Measurements from ENCODE around the gene TPD52L1.
"Not testable (repeated sequence)": the region's sequence is repeated elsewhere in the genome, so short reads cannot be mapped to it uniquely, and the experiment has no call there.

Gene TPD52L1

DNA sequence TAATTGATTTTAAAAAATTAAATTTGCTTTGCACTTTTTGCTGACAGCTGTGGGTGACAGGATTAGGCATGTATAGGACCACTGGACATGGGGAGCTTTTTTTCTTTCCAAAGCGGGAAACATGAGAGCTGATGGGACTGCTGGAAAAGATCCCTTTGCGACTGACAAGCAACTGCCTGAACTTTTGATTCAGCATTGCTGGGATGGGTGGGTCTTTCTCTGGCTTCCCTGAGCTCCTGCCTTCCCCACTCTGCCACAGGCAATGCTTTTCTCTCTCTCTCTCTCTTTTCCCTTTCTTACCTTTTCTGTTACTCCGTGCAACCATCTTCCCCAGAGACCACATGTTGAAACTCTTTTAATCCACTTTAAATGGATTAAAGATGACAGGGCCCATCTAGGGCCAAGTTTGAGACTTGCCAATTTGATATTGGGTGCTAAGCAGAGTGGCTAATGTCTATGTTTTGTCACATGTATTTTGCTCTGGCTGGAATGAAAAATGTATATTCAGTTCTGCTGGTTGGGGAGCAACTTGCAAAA, 33.5 kb upstream of the TPD52L1 start:
- H3K9me3 ChIP-seq (ENCODE audit: control insufficient read depth, insufficient read depth, low read depth, low read length), result no peaks in the 10 kb centered on the region
- H3K27me3 ChIP-seq (ENCODE audit: control insufficient read depth, insufficient read depth, low read length), result no peaks in the 10 kb centered on the region
- H3K9ac ChIP-seq (ENCODE audit: low read length), result no peak overlapping the region
- no peak overlapping the region for H3K4me3 ChIP-seq (ENCODE audit: low read depth, low read length)
- peaks cover 7% of the 10 kb centered on the region; the same call in 1 of the 2 replicates for H3K4me1 ChIP-seq (ENCODE audit: control insufficient read depth, insufficient read depth, low read length)
- no peaks in the 10 kb centered on the region for H3K36me3 ChIP-seq (ENCODE audit: control insufficient read depth, insufficient read depth, low read length)
- H3K27ac ChIP-seq (ENCODE audit: low read depth, low read length), result no peak overlapping the region

DNA sequence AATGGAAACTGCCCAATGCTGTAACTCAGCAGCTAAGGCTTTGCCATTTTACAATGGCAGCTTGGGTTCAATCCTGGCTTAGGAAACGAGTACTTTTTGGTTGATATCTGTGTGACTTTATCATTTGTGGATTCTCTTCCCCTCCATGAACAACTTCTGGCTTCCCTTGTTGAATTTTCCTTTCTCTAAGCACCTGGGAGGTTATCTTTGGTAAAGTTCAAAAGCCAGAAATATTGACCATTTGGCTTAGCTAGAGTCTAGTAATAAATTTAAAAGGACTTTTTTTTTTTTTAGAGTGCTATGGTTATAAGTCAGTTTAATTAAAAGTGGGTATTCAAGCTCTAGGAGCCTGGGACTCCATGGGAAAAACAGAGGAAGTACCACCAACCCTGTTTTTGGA, 31.7 kb upstream of the TPD52L1 start:
- H3K4me1 ChIP-seq (ENCODE audit: control insufficient read depth, insufficient read depth, low read length), result peaks cover 7% of the 10 kb centered on the region; the same call in 1 of the 2 replicates
- H3K9ac ChIP-seq (ENCODE audit: low read length), result no peak overlapping the region
- H3K27ac ChIP-seq (ENCODE audit: low read depth, low read length), result no peak overlapping the region
- H3K27me3 ChIP-seq (ENCODE audit: control insufficient read depth, insufficient read depth, low read length), result no peaks in the 10 kb centered on the region
- H3K9me3 ChIP-seq (ENCODE audit: control insufficient read depth, insufficient read depth, low read depth, low read length), result peaks cover 5% of the 10 kb centered on the region; the same call in 1 of the 2 replicates
- H3K4me3 ChIP-seq (ENCODE audit: low read depth, low read length), result no peak overlapping the region
- no peaks in the 10 kb centered on the region for H3K36me3 ChIP-seq (ENCODE audit: control insufficient read depth, insufficient read depth, low read length)

DNA sequence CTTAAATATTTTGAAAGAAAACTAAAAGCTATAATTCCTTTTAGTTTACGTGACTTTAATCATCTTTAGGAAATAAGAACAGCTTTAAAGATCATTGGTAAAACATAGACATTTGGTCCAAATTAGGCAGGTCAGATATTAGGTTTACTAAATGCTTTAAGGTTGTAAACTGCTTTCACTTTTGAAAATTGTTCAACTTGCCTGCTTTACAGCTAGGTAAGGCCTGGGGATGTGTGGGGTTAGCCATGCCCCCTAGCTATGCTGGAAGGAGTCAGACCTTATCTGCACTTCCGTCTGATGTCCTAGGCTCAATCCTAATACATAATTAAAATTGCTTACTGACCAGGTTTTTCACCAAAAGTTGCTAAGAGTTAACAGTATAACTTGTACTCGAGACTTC, 30.5 kb upstream of the TPD52L1 start:
- H3K36me3 ChIP-seq (ENCODE audit: control insufficient read depth, insufficient read depth, low read length), result no peaks in the 10 kb centered on the region
- H3K4me3 ChIP-seq (ENCODE audit: low read depth, low read length), result no peak overlapping the region
- peaks cover 5% of the 10 kb centered on the region; the same call in 1 of the 2 replicates for H3K9me3 ChIP-seq (ENCODE audit: control insufficient read depth, insufficient read depth, low read depth, low read length)
- no peak overlapping the region for H3K27ac ChIP-seq (ENCODE audit: low read depth, low read length)
- H3K9ac ChIP-seq (ENCODE audit: low read length), result no peak overlapping the region
- H3K27me3 ChIP-seq (ENCODE audit: control insufficient read depth, insufficient read depth, low read length), result no peaks in the 10 kb centered on the region
- peaks cover 7% of the 10 kb centered on the region; the same call in 1 of the 2 replicates for H3K4me1 ChIP-seq (ENCODE audit: control insufficient read depth, insufficient read depth, low read length)

- H3K36me3 ChIP-seq (ENCODE audit: control insufficient read depth, insufficient read depth, low read length), result no peaks in the 10 kb centered on the region
- no peak overlapping the region for H3K4me3 ChIP-seq (ENCODE audit: low read depth, low read length)
- H3K27ac ChIP-seq (ENCODE audit: low read depth, low read length), result no peak overlapping the region
- H3K9ac ChIP-seq (ENCODE audit: low read length), result no peak overlapping the region
- no peaks in the 10 kb centered on the region for H3K27me3 ChIP-seq (ENCODE audit: control insufficient read depth, insufficient read depth, low read length)
- H3K9me3 ChIP-seq (ENCODE audit: control insufficient read depth, insufficient read depth, low read depth, low read length), result peaks cover 5% of the 10 kb centered on the region; the same call in 1 of the 2 replicates
- H3K4me1 ChIP-seq (ENCODE audit: control insufficient read depth, insufficient read depth, low read length), result peaks cover 7% of the 10 kb centered on the region; the same call in 1 of the 2 replicates
Observed at GRCh38 chr6:125123468-125124048, 30.0 kb upstream of the TPD52L1 start.

DNA sequence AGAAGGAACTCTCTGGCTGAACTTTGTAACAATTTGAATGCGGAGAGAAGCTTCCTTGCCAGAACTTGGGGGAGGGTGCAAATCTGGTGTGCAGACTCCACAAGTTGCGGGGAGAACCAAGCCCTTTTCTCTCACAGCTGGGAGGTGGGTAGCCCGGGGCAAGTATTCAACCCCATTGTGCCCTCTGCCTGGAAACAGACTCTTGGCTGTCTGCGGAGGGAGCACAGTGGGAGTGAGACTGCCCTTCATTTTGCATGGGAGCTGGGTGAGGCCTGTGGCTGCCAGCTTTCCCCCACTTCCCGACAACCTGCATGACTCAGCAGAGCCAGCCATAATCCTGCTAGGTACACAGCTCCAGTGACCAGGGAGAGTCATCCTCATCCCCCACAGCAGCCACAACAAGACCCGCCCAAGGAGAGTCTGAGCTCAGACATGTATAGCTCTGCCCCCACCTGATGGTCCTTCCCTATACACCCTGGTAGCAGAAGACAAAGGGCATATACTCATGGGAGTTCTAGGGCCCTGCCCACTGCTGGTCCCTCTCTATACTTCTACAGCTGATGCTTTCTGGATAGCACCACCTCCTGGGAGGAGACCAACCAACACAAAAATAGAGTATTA, 29.4 kb upstream of the TPD52L1 start:
- Histone ChIP-seq H3K27me3 (ENCODE audit: control insufficient read depth, insufficient read depth, low read length) (no peaks in the 10 kb centered on the region), H3K4me3 (ENCODE audit: low read depth, low read length) (no peak overlapping the region), H3K9ac (ENCODE audit: low read length) (no peak overlapping the region), H3K36me3 (ENCODE audit: control insufficient read depth, insufficient read depth, low read length) (no peaks in the 10 kb centered on the region), H3K4me1 (ENCODE audit: control insufficient read depth, insufficient read depth, low read length) (peaks cover 7% of the 10 kb centered on the region; the same call in 1 of the 2 replicates), H3K9me3 (ENCODE audit: control insufficient read depth, insufficient read depth, low read depth, low read length) (peaks cover 5% of the 10 kb centered on the region; the same call in 1 of the 2 replicates), H3K27ac (ENCODE audit: low read depth, low read length) (no peak overlapping the region)

GRCh38 chr6:125125856-125126255, 27.7 kb upstream of the TPD52L1 start:
- not testable (repeated sequence) for H3K4me1 ChIP-seq (ENCODE audit: control insufficient read depth, insufficient read depth, low read length); H3K9ac ChIP-seq (ENCODE audit: low read length); H3K4me3 ChIP-seq (ENCODE audit: low read depth, low read length); H3K27ac ChIP-seq (ENCODE audit: low read depth, low read length); H3K27me3 ChIP-seq (ENCODE audit: control insufficient read depth, insufficient read depth, low read length); H3K36me3 ChIP-seq (ENCODE audit: control insufficient read depth, insufficient read depth, low read length); H3K9me3 ChIP-seq (ENCODE audit: control insufficient read depth, insufficient read depth, low read depth, low read length)

DNA sequence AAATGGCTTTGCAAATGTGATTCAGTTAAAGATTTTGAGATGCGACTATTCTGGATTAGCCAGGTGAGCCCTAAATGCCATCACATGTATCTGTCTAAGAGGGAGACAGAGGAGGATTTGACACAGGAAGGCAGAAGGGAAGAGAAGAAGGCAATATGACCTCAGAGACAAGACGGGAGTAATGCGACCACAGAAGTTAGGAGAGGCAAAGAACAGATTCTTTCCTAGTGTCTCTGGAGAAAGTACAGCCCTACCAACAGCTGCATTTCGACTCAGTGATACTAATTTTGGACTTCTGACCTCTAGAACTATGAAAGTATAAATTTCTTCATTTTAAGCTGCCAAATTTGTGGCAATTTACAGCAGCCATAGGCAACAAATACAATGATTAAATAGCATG, 24.2 kb upstream of the TPD52L1 start:
- H3K27ac ChIP-seq (ENCODE audit: low read depth, low read length), result no peak overlapping the region
- peaks cover 2% of the 10 kb centered on the region; the same call in 1 of the 2 replicates for H3K4me1 ChIP-seq (ENCODE audit: control insufficient read depth, insufficient read depth, low read length)
- H3K27me3 ChIP-seq (ENCODE audit: control insufficient read depth, insufficient read depth, low read length), result no peaks in the 10 kb centered on the region
- peaks cover 5% of the 10 kb centered on the region; the same call in 1 of the 2 replicates for H3K9me3 ChIP-seq (ENCODE audit: control insufficient read depth, insufficient read depth, low read depth, low read length)
- H3K9ac ChIP-seq (ENCODE audit: low read length), result no peak overlapping the region
- no peaks in the 10 kb centered on the region for H3K36me3 ChIP-seq (ENCODE audit: control insufficient read depth, insufficient read depth, low read length)
- H3K4me3 ChIP-seq (ENCODE audit: low read depth, low read length), result no peak overlapping the region

GRCh38 chr6:125132058-125132457, 21.5 kb upstream of the TPD52L1 start:
- Histone ChIP-seq H3K27me3 (ENCODE audit: control insufficient read depth, insufficient read depth, low read length) (no peaks in the 10 kb centered on the region), H3K9me3 (ENCODE audit: control insufficient read depth, insufficient read depth, low read depth, low read length) (no peaks in the 10 kb centered on the region), H3K27ac (ENCODE audit: low read depth, low read length) (no peak overlapping the region), H3K36me3 (ENCODE audit: control insufficient read depth, insufficient read depth, low read length) (no peaks in the 10 kb centered on the region), H3K9ac (ENCODE audit: low read length) (no peak overlapping the region), H3K4me1 (ENCODE audit: control insufficient read depth, insufficient read depth, low read length) (no peaks in the 10 kb centered on the region), H3K4me3 (ENCODE audit: low read depth, low read length) (no peak overlapping the region)

- Histone ChIP-seq H3K4me1 (ENCODE audit: control insufficient read depth, insufficient read depth, low read length) (no peaks in the 10 kb centered on the region), H3K27me3 (ENCODE audit: control insufficient read depth, insufficient read depth, low read length) (no peaks in the 10 kb centered on the region), H3K27ac (ENCODE audit: low read depth, low read length) (no peak overlapping the region), H3K9me3 (ENCODE audit: control insufficient read depth, insufficient read depth, low read depth, low read length) (no peaks in the 10 kb centered on the region), H3K36me3 (ENCODE audit: control insufficient read depth, insufficient read depth, low read length) (no peaks in the 10 kb centered on the region), H3K4me3 (ENCODE audit: low read depth, low read length) (no peak overlapping the region), H3K9ac (ENCODE audit: low read length) (no peak overlapping the region)
Observed at GRCh38 chr6:125136378-125136777, 17.2 kb upstream of the TPD52L1 start.

DNA sequence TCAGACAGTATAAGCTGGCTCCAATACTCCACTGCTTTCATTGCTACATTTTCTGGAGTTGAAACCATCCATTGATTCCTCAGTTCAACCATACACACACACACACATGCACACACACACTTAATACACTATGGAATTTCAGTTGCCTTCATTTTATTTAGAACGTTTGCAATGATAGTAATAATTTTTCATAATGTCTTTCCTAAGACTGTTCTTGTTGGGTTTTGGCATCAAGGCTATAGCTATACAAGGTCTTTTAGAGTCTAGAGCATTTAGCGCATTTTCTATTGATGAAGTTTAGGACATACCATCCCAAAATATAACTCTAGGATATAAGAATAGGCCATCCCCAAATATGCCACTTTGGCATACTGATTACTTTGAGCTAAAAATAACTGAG, 15.5 kb upstream of the TPD52L1 start:
- H3K4me1 ChIP-seq (ENCODE audit: control insufficient read depth, insufficient read depth, low read length), result no peaks in the 10 kb centered on the region
- H3K9ac ChIP-seq (ENCODE audit: low read length), result no peak overlapping the region
- H3K27ac ChIP-seq (ENCODE audit: low read depth, low read length), result no peak overlapping the region
- peaks cover 2% of the 10 kb centered on the region for H3K9me3 ChIP-seq (ENCODE audit: control insufficient read depth, insufficient read depth, low read depth, low read length)
- no peak overlapping the region for H3K4me3 ChIP-seq (ENCODE audit: low read depth, low read length)
- H3K27me3 ChIP-seq (ENCODE audit: control insufficient read depth, insufficient read depth, low read length), result no peaks in the 10 kb centered on the region
- H3K36me3 ChIP-seq (ENCODE audit: control insufficient read depth, insufficient read depth, low read length), result no peaks in the 10 kb centered on the region

DNA sequence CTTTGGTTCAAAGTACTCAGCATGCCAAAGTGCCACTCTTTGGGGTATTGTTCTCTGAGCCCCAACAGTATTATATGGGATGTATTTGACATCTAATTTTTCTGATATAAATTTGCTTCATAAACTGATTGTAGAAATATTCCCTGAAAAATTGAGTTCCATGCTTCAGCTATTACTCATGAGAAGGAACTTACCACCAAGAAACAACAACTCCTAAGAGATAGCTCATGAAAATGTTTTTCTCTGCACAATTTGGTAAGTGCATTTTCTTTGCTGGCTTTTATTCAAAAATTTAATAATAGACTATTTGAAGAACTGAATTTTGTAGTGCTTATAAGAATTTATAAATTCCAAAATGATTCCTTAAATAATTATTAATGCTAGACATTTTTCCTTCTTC, 12.8 kb upstream of the TPD52L1 start:
- no peaks in the 10 kb centered on the region for H3K27me3 ChIP-seq (ENCODE audit: control insufficient read depth, insufficient read depth, low read length)
- peaks cover 5% of the 10 kb centered on the region for H3K9me3 ChIP-seq (ENCODE audit: control insufficient read depth, insufficient read depth, low read depth, low read length)

More for the DNA sequence above, 12.8 kb upstream of the TPD52L1 start:
- Histone ChIP-seq H3K27ac (ENCODE audit: low read depth, low read length) (no peak overlapping the region), H3K36me3 (ENCODE audit: control insufficient read depth, insufficient read depth, low read length) (no peaks in the 10 kb centered on the region), H3K9ac (ENCODE audit: low read length) (no peak overlapping the region), H3K4me1 (ENCODE audit: control insufficient read depth, insufficient read depth, low read length) (no peaks in the 10 kb centered on the region), H3K4me3 (ENCODE audit: low read depth, low read length) (no peak overlapping the region)

Data from HUES6 (cell line).